ENCODE results near the gene EGFL8. TPM values are rescaled to one million over a fixed set of nuclear protein-coding genes. Genes with fewer than 3 reads are reported as not detected.

Gene EGFL8
- total RNA-seq, 4 donors from 2014 or later: 2.6 to 79.4 (median 16.2) TPM

- no peak for TF ChIP-seq CTCF (IDR thresholded peaks at IDR 0.05)
- no peak for TF ChIP-seq POLR2A (IDR thresholded peaks at IDR 0.05)
- no peak for TF ChIP-seq POLR2AphosphoS5 (IDR thresholded peaks at IDR 0.05)
- TF ChIP-seq EP300 (IDR thresholded peaks at IDR 0.05; ENCODE audit: low read depth): no peak
- peaks cover 15 to 29% (median 26%) of the 10 kb centered on the region in 4 donors for H3K4me1 ChIP-seq
- H3K9me3 ChIP-seq: no peaks in the 10 kb centered on the region
- H3K27ac ChIP-seq: no peak overlapping the region
- H3K27me3 ChIP-seq: no peaks in the 10 kb centered on the region
- 79 to 85% methylated on average over 2 to 9 of the region's 9 CpGs for WGBS, 2 donors (ENCODE audit: low coverage in 1 of 2)
- peaks cover 0 to 9% (median 0%) of the 10 kb centered on the region in 4 donors for H3K36me3 ChIP-seq
- no peak for DNase-seq
- H3K4me3 ChIP-seq: no peak overlapping the region
- intact Hi-C loops (cut with DNase I; ENCODE audit: low total_unique reads): no loop called here
- in situ Hi-C loops (cut with MboI; ENCODE audit: low pct_ligation_motif_present in 1 of 4, low pct_unique_long_range_greater_than_20kb in 1 of 4, low sequenced_read_pairs in 3 of 4): no loop called here
Measured at GRCh38 chr6:32156891-32157290, 7.5 kb upstream of the EGFL8 start.

GRCh38 chr6:32158052-32158451 is 6.3 kb upstream of the EGFL8 start:
- Histone ChIP-seq H3K4me3 (no peak overlapping the region), H3K27ac (no peak overlapping the region), H3K36me3 (peaks cover 0 to 9% (median 2%) of the 10 kb centered on the region in 4 donors), H3K4me1 (peaks cover 15 to 18% (median 15%) of the 10 kb centered on the region in 4 donors), H3K27me3 (no peaks in the 10 kb centered on the region), H3K9me3 (no peaks in the 10 kb centered on the region)
- in situ Hi-C loops (cut with MboI; ENCODE audit: low pct_ligation_motif_present in 1 of 4, low pct_unique_long_range_greater_than_20kb in 1 of 4, low sequenced_read_pairs in 3 of 4) (no loop called here), intact Hi-C loops (cut with DNase I; ENCODE audit: low total_unique reads) (no loop called here)
- TF ChIP-seq EP300 (IDR thresholded peaks at IDR 0.05; ENCODE audit: low read depth) (no peak), CTCF (IDR thresholded peaks at IDR 0.05) (no peak), POLR2AphosphoS5 (IDR thresholded peaks at IDR 0.05) (no peak)
- DNase-seq: no peak

DNA sequence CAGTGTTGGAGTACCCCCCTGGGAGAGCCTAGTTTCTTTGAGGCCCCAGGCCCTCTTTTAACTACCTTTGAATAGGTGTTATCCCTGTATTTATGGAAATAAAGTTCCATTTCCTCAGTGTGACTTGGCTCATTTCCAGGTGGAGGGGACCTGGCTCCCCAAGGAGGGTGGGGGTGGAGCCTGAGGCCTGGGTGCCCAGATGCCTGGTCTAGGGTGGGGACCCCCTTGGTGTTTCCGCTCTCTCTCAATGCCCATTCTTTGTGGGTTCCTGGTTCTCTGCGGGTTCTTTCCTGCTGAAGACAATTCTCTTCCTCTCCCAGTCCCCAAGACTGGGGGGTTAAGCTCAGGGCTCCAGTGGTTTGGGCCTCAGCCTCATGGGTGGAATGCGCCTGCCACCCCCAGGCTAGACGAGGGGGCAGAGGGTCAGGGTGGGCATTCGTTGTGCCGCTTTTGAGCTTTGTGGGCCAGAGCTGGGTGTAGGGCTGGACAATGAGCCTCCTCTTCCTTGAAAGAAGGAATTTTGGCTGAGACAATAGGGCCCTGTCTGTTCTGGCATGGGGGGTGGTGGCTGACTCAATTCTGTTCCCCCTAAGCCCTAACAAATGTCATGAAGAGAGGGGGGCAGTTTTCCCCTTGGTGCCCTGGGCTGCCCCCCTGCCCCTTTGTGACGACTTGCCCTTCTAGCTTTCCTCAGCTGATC is 686 bp upstream of the EGFL8 start:
- intact Hi-C loops (cut with DNase I; ENCODE audit: low total_unique reads) (no loop called here), in situ Hi-C loops (cut with MboI; ENCODE audit: low pct_ligation_motif_present in 1 of 4, low pct_unique_long_range_greater_than_20kb in 1 of 4, low sequenced_read_pairs in 3 of 4) (no loop called here)
- Histone ChIP-seq H3K27ac (peak overlapping the region in 3 of 4 donors; percentile 32 to 55 (median 32)), H3K36me3 (peaks cover 0 to 16% (median 1%) of the 10 kb centered on the region in 4 donors), H3K27me3 (no peaks in the 10 kb centered on the region), H3K9me3 (no peaks in the 10 kb centered on the region), H3K4me1 (no peaks in the 10 kb centered on the region), H3K4me3 (no peak overlapping the region)
- 91% methylated on average over 7 of the region's 7 CpGs; no CpG with 5 or more reads in 1 of the 2 donors for WGBS, 2 donors (ENCODE audit: low coverage in 1 of 2)
- DNase-seq: no peak
- TF ChIP-seq POLR2AphosphoS5 (IDR thresholded peaks at IDR 0.05) (no peak), POLR2A (IDR thresholded peaks at IDR 0.05) (no peak), EP300 (IDR thresholded peaks at IDR 0.05; ENCODE audit: low read depth) (no peak), CTCF (IDR thresholded peaks at IDR 0.05) (no peak)

DNA sequence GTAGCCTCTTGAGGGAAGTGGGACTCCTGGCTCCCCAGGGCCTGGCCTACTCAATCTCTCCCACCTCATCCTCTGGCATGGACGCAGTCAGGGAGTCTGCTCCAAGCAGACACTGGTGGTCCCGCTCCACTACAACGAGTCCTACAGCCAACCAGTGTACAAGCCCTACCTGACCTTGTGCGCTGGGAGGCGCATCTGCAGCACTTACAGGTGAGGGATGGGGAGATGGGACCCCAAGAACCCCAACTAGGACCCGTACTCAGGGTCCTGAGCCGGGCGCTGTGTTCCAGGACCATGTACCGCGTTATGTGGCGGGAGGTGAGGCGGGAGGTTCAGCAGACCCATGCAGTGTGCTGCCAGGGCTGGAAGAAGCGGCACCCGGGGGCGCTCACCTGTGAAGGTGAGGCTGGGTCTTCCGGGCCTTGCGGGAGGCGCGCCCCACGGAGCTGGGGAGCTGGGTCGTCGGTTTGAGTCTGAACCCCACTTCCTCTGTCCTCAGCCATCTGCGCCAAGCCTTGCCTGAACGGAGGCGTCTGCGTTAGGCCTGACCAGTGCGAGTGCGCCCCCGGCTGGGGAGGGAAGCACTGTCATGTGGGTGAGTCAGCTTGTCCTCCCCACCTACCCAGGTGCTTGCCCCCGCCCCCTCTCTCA is 2.1 kb downstream of the EGFL8 start:
- Histone ChIP-seq H3K27me3 (no peaks in the 10 kb centered on the region), H3K27ac (no peak overlapping the region), H3K9me3 (no peaks in the 10 kb centered on the region), H3K36me3 (peaks cover 0 to 16% (median 0%) of the 10 kb centered on the region in 4 donors), H3K4me3 (no peak overlapping the region), H3K4me1 (no peaks in the 10 kb centered on the region)
- in situ Hi-C loops (cut with MboI; ENCODE audit: low pct_ligation_motif_present in 1 of 4, low pct_unique_long_range_greater_than_20kb in 1 of 4, low sequenced_read_pairs in 3 of 4) (no loop called here), intact Hi-C loops (cut with DNase I; ENCODE audit: low total_unique reads) (no loop called here)
- TF ChIP-seq EP300 (IDR thresholded peaks at IDR 0.05; ENCODE audit: low read depth): no peak
- no peak for DNase-seq
- 83% methylated on average over 30 of the region's 30 CpGs; no CpG with 5 or more reads in 1 of the 2 donors for WGBS, 2 donors (ENCODE audit: low coverage in 1 of 2)
